ENCODE data around the gene SFXN2. TPM values are rescaled to one million over a fixed set of nuclear protein-coding genes. Genes with fewer than 3 reads are reported as not detected.
A peak's percentile ranks its signal among the peaks of the same experiment; 100 is the strongest.

The SFXN2 gene
- total RNA-seq, 2 donors from 2014 or later: 30.5 to 32.9 TPM

GRCh38 chr10:102668326-102669107 is 45.9 kb upstream of the SFXN2 start:
- H3K4me3 Mint-ChIP-seq: no peak overlapping the region
- Histone ChIP-seq H3K27me3 (ENCODE audit: control insufficient read depth, insufficient read depth, low read length, poor library complexity, severe bottlenecking) (no peaks in the 10 kb centered on the region), H3K27ac (ENCODE audit: low read depth, low read length) (no peak overlapping the region), H3K4me1 (ENCODE audit: control insufficient read depth, insufficient read depth, low read length) (no peaks in the 10 kb centered on the region), H3K9ac (ENCODE audit: extremely low read depth, low read length, poor library complexity, severe bottlenecking) (no peak overlapping the region), H3K36me3 (ENCODE audit: control insufficient read depth, insufficient read depth, low read length) (no peaks in the 10 kb centered on the region), H3K9me3 (ENCODE audit: control insufficient read depth, low read length) (no peaks in the 10 kb centered on the region), H3K4me3 (ENCODE audit: low read length) (no peak overlapping the region)
- no peak overlapping the region for H3K27ac Mint-ChIP-seq
- WGBS, 2 experiments (ENCODE audit: insufficient coverage in 1 of 2, insufficient read length in 1 of 2): 66 to 91% methylated on average over 3 to 9 of the region's 10 CpGs
- DNase-seq: peak; percentile 44
- no peaks in the 10 kb centered on the region for H3K36me3 Mint-ChIP-seq (ENCODE audit: low read depth)
- H3K27me3 Mint-ChIP-seq (ENCODE audit: insufficient read depth): no peaks in the 10 kb centered on the region
- TF ChIP-seq CTCF (conservative IDR thresholded peaks at IDR 0.05): no peak
- H3K4me1 Mint-ChIP-seq: peaks cover 12% of the 10 kb centered on the region
- no peaks in the 10 kb centered on the region for H3K9me3 Mint-ChIP-seq

- H3K4me1 ChIP-seq (ENCODE audit: control insufficient read depth, insufficient read depth, low read length): peaks cover 5% of the 10 kb centered on the region
- H3K27ac Mint-ChIP-seq: no peak overlapping the region
- H3K27me3 ChIP-seq (ENCODE audit: control insufficient read depth, insufficient read depth, low read length, poor library complexity, severe bottlenecking): no peaks in the 10 kb centered on the region
- peak; percentile 70 for TF ChIP-seq CTCF (conservative IDR thresholded peaks at IDR 0.05)
- no peaks in the 10 kb centered on the region for H3K36me3 Mint-ChIP-seq (ENCODE audit: low read depth)
- no peaks in the 10 kb centered on the region for H3K9me3 Mint-ChIP-seq
- H3K4me1 Mint-ChIP-seq: peaks cover 20% of the 10 kb centered on the region
- H3K9me3 ChIP-seq (ENCODE audit: control insufficient read depth, low read length): no peaks in the 10 kb centered on the region
- H3K27ac ChIP-seq (ENCODE audit: low read depth, low read length): peak overlapping the region; percentile 60
- H3K9ac ChIP-seq (ENCODE audit: extremely low read depth, low read length, poor library complexity, severe bottlenecking): no peak overlapping the region
- no peaks in the 10 kb centered on the region for H3K27me3 Mint-ChIP-seq (ENCODE audit: insufficient read depth)
- H3K36me3 ChIP-seq (ENCODE audit: control insufficient read depth, insufficient read depth, low read length): no peaks in the 10 kb centered on the region
- WGBS, 2 experiments (ENCODE audit: insufficient coverage in 1 of 2, insufficient read length in 1 of 2): 71 to 82% methylated on average over 4 to 7 of the region's 7 CpGs
- peak; percentile 77 for DNase-seq
- no peak overlapping the region for H3K4me3 ChIP-seq (ENCODE audit: low read length)
- no peak overlapping the region for H3K4me3 Mint-ChIP-seq
Observed at GRCh38 chr10:102669206-102670064, 45.0 kb upstream of the SFXN2 start.

GRCh38 chr10:102670065-102670670 is 44.3 kb upstream of the SFXN2 start:
- no peak overlapping the region for H3K27ac Mint-ChIP-seq

More at GRCh38 chr10:102670065-102670670, 44.3 kb upstream of the SFXN2 start:
- H3K36me3 Mint-ChIP-seq (ENCODE audit: low read depth): no peaks in the 10 kb centered on the region
- Histone ChIP-seq H3K27me3 (ENCODE audit: control insufficient read depth, insufficient read depth, low read length, poor library complexity, severe bottlenecking) (no peaks in the 10 kb centered on the region), H3K9ac (ENCODE audit: extremely low read depth, low read length, poor library complexity, severe bottlenecking) (no peak overlapping the region), H3K36me3 (ENCODE audit: control insufficient read depth, insufficient read depth, low read length) (no peaks in the 10 kb centered on the region), H3K4me1 (ENCODE audit: control insufficient read depth, insufficient read depth, low read length) (peaks cover 11% of the 10 kb centered on the region), H3K27ac (ENCODE audit: low read depth, low read length) (no peak overlapping the region), H3K9me3 (ENCODE audit: control insufficient read depth, low read length) (no peaks in the 10 kb centered on the region), H3K4me3 (ENCODE audit: low read length) (no peak overlapping the region)
- TF ChIP-seq CTCF (conservative IDR thresholded peaks at IDR 0.05): no peak
- H3K27me3 Mint-ChIP-seq (ENCODE audit: insufficient read depth): no peaks in the 10 kb centered on the region
- WGBS, 2 experiments (ENCODE audit: insufficient coverage in 1 of 2, insufficient read length in 1 of 2): 84 to 91% methylated on average over 9 of the region's 9 CpGs
- H3K9me3 Mint-ChIP-seq: no peaks in the 10 kb centered on the region
- peak; percentile 49 for DNase-seq
- no peak overlapping the region for H3K4me3 Mint-ChIP-seq
- peaks cover 27% of the 10 kb centered on the region for H3K4me1 Mint-ChIP-seq

Measured in endodermal cell (in vitro differentiated cells).